Dendritic cell treated with granulocyte-macrophage colony-stimulating factor and Interleukin-4, amounts not matched to agents 40 ng/mL and 50 ng/mL, for 4 days (primary cell): ENCODE results near the gene PRAMEF17.
A peak's percentile ranks its signal among the peaks of the same experiment; 100 is the strongest.
"Not testable (repeated sequence)": the region's sequence is repeated elsewhere in the genome, so short reads cannot be mapped to it uniquely, and the experiment has no call there.

Experiments
- H3K27ac Mint-ChIP-seq: one replicate; pipeline ENCODE4 v1.8.0; 2022; ENCODE audit warnings: mild to moderate bottlenecking, mixed read lengths
- H3K27me3 Mint-ChIP-seq: one replicate; pipeline ENCODE4 v1.8.0; 2022; ENCODE audit warnings: mild to moderate bottlenecking, mixed read lengths
- H3K36me3 Mint-ChIP-seq: one replicate; pipeline ENCODE4 v1.8.0; 2022; ENCODE audit warnings: low read depth, mixed read lengths
- H3K4me1 Mint-ChIP-seq: one replicate; pipeline ENCODE4 v1.8.0; 2022; ENCODE audit warnings: low read depth, mixed read lengths
- H3K4me3 Mint-ChIP-seq: one replicate; pipeline ENCODE4 v1.8.0; 2022; ENCODE audit warnings: mild to moderate bottlenecking, moderate library complexity, mixed read lengths
- H3K9me3 Mint-ChIP-seq: one replicate; pipeline ENCODE4 v1.8.0; 2022; ENCODE audit warnings: mixed read lengths
- intact Hi-C: fragments of 100-400 bp; cut with micrococcal nuclease; formaldehyde crosslinking; loops from one replicate; pipeline ENCODE4 v1.15.0; 2022

PRAMEF17 gene, protein sequence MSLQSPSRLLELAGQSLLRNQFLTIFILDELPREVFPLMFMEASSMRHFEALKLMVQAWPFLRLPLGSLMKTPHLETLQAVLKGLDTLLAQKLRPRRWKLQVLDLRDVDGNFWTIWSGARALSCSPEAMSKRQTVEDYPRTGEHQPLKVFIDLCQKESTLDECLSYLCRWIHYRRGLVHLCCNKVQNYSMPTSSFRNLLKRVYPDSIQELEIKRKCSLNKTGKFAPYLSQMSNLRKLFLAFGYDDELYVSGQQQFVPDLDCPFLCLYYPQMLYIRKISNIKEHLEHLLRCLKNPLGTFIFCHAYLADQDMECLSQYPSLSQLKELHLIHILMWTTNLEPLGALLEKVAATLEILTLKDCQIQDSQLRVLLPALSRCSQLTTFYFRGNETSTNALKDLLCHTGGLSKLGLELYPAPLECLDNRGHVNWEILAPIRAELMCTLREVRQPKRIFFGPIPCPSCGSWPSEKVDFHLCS

DNA sequence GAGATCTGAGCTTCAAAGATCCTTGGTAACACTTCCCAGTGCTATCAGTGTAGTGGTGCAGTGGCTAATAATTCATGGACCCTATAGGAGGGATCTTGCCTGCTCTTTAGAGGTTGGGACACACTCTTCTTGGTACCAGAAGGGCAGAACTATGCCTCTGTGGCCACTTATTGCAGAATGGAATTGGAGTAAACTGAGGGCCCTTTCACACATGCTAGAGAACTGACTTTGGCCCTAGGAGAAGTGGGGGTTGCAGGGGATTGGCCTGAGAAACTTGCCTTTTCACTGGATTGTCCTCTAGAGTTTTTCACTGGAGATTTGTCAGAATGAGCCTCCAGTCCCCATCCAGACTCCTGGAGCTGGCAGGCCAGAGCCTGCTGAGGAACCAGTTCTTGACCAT, at the start of gene PRAMEF17:
PRAMEF17 (plus strand) TSS at position 301 of the 400 bp plus-strand sequence; CDS start at position 327, 26 bp downstream.
- H3K27ac Mint-ChIP-seq, intact Hi-C loops, H3K27me3 Mint-ChIP-seq, H3K36me3 Mint-ChIP-seq, H3K4me3 Mint-ChIP-seq, H3K9me3 Mint-ChIP-seq, H3K4me1 Mint-ChIP-seq: not testable (repeated sequence)

DNA sequence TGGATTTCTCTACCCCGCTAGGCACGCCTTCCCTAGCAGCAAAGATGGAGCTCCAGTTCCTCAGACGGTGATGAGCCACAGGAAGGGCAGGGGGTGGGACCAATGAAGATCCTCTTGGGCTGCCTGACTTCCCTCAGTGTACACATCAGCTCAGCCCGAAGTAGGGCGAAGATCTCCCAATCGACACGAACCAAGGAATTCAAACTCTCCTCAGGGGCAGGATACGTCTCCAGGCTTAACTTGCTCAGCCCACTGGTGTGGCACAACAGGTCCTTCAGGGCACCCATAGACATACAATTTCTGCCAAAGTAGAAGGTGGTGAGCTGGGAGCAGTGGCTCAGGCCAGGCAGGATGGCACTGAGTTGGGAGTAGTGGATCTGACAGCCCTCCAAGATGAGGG, 46.9 kb upstream of the PRAMEF17 start:
- H3K4me1 Mint-ChIP-seq, intact Hi-C loops, H3K27ac Mint-ChIP-seq, H3K9me3 Mint-ChIP-seq, H3K27me3 Mint-ChIP-seq, H3K36me3 Mint-ChIP-seq: not testable (repeated sequence)
- H3K4me3 Mint-ChIP-seq, result peak overlapping the region; percentile 28

DNA sequence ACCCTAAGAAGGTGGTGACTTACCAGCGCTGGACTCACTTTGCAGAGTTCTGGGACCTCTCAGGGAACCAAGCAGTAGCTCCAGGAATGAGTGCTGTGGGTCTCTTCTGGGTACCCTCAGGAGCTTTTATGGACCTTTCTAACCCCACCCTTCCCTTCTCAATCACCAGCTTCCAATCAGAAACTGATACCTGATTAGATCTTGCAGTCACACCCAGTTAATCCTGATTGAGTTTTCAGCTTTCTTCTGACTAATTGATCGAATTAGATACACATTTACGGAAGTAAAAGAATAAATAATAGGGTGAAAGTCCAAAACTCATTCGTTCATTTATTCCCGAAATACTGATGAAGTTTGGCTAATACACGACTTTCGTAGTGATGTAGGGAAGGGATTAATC, 42.4 kb upstream of the PRAMEF17 start, which contains the start of gene PRAMEF14:
PRAMEF14 (minus strand) TSS at position 101 of the 400 bp plus-strand sequence. CDS start 1,820 bp downstream, outside the sequence.
- intact Hi-C loops, H3K27me3 Mint-ChIP-seq, H3K36me3 Mint-ChIP-seq, H3K9me3 Mint-ChIP-seq, H3K4me3 Mint-ChIP-seq, H3K27ac Mint-ChIP-seq, H3K4me1 Mint-ChIP-seq: not testable (repeated sequence)

DNA sequence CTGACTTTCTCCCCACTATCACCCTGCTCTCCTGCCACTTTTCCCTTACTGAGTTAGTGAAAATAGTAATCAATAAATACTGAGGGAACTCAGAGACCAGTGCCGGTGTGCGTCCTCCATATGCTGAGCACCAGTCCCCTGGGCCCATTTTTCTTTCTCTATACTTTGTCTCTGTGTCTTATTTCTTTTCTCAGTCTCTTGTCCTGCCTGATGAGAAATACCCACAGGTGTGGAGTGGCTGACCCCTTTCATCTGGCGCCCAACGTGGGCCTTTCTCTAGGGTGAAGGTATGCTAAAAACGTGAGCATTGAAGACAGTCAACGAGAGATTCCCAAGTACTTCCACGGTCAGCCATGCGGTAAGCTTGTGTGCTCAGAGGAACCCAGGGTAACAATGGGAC, 36.0 kb upstream of the PRAMEF17 start:
- H3K4me1 Mint-ChIP-seq, H3K27ac Mint-ChIP-seq, H3K36me3 Mint-ChIP-seq, H3K4me3 Mint-ChIP-seq, intact Hi-C loops, H3K27me3 Mint-ChIP-seq, H3K9me3 Mint-ChIP-seq: not testable (repeated sequence)

DNA sequence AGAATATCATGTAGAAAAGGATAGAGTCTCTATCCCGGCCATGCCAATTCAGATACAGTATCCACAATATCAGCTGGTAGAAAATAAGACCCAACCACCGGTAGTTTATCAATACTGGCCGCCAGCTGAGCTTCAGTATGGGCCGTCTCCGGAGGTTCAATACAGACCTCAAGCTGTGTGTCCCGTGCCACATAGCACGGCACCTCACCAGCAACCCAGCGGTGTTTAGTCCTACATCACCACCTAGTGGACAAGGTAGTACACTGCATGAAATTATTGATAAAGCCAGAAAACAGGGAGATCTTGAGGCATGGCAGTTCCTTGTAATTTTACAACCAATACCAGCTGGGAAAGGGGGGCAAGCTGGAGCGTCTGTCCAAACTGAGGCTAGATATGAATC, 35.0 kb upstream of the PRAMEF17 start:
- not testable (repeated sequence) for H3K27me3 Mint-ChIP-seq

DNA sequence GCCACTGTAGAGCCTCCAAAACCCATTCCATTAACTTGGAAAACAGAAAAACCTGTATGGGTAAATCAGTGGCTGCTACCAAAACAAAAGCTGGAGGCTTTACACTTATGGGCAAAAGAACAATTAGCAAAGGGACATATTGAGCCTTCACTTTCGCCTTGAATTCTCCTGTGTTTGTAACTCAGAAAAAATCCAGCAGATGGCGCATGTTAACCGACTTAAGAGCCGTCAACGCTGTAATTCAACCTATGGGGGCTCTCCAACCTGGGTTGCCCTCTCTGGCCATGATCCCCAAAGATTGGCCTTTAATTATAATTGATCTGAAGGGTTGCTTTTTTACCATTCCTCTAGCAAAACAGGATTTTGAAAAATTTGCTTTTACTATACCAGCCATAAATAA, 32.7 kb upstream of the PRAMEF17 start:
- H3K9me3 Mint-ChIP-seq, H3K27ac Mint-ChIP-seq, H3K4me3 Mint-ChIP-seq, intact Hi-C loops, H3K27me3 Mint-ChIP-seq, H3K36me3 Mint-ChIP-seq, H3K4me1 Mint-ChIP-seq: not testable (repeated sequence)

More for the DNA sequence above, 35.0 kb upstream of the PRAMEF17 start:
- H3K9me3 Mint-ChIP-seq, H3K27ac Mint-ChIP-seq, H3K36me3 Mint-ChIP-seq, intact Hi-C loops, H3K4me1 Mint-ChIP-seq, H3K4me3 Mint-ChIP-seq: not testable (repeated sequence)

DNA sequence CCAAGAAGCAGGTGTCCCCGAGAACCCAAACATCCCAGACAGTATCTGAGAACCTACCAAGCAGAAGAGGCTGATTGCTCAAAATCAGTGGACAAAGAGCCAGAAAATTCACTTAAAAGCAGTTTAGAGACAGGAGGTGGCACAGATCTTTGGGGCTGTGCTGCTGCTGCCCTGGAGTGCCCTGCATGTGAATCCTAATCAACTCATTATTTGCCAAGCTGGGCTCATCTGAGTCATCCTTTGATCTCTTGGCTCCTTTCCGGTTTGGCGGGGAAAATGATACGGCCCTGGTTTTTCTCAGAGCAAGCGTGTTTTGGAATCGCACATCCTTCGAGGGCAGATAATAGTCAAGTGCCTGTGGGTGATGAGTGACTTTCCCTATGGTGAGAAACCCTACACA, 27.1 kb upstream of the PRAMEF17 start:
- H3K27me3 Mint-ChIP-seq, intact Hi-C loops, H3K27ac Mint-ChIP-seq, H3K36me3 Mint-ChIP-seq, H3K4me3 Mint-ChIP-seq, H3K4me1 Mint-ChIP-seq, H3K9me3 Mint-ChIP-seq: not testable (repeated sequence)

DNA sequence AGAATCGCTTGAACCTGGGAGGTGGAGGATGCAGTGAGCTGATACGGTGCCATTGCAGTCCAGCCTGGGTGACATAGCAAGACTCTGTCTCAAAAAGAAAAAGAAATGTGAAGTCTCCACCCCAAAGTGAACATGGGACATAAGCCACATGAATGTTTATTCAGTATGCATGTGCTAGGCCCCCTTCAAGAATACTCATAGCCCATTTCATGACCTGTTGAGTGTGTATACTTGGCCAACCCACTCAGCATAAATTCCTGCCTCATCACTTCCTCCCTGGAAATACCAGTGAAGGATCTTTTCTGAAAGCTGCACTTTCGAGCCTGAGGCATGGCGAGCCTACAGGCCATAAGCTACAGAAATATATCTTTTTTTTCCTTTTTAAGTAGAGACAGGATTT, 24.5 kb upstream of the PRAMEF17 start:
- H3K4me3 Mint-ChIP-seq, H3K27ac Mint-ChIP-seq, H3K9me3 Mint-ChIP-seq, H3K27me3 Mint-ChIP-seq, H3K4me1 Mint-ChIP-seq, intact Hi-C loops, H3K36me3 Mint-ChIP-seq: not testable (repeated sequence)

DNA sequence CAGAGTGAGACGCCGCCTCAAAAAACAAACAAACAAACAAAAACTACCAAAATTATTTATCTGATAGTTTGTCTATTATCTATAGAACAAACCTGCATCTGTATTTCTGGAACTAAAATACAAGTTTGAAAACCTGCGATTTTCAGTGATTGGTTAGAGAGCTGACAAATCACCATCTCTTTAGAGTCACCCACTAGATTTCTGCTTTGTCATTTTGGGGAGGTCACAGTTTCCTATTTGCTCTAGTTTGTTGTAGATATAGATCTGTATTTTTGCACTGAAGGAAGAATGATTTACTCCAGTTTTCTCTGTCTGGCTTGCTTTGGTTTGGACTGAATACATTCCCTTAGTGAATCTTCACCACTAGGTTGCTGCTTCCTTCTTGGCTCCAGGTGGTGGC, 22.9 kb upstream of the PRAMEF17 start:
- intact Hi-C loops, H3K36me3 Mint-ChIP-seq, H3K27ac Mint-ChIP-seq, H3K27me3 Mint-ChIP-seq, H3K9me3 Mint-ChIP-seq, H3K4me1 Mint-ChIP-seq, H3K4me3 Mint-ChIP-seq: not testable (repeated sequence)

DNA sequence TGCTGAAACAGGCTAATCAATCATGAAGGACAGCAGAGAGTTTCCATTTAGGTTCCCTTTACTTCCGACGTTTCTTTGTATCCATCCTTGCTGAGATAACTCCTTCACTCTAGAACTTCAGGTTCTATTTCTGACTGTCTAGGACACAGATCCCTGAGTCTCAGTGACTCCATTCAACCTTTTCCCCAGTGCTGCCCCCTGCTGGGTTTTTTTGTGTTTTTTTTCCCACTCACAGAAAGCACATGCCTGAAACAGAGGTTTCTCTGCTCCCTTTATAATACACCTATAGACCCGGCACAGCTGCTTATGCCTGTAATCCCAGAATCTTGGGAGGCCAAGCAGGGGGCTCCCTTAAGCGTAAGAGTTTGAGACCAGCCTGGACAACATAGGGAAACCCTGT, 20.9 kb upstream of the PRAMEF17 start:
- not testable (repeated sequence) for H3K9me3 Mint-ChIP-seq, H3K4me1 Mint-ChIP-seq

DNA sequence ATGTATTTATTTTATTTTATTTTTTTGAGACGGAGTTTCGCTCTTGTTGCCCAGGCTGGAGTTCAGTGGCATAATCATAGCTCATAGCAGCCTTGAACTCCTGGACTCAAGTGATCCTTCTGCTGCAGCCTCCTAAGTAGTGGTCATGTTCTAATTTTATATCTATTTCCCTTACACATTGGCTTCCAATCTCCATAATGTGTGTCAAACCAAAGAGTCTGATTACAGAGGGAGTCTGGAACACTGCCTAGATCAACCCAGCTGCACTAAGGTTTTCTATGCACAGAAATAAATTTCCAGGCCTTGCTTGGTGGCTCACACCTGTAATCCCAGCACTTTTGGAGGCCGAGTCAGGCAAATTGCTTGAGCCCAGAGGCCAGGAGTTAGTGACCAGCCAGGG, 10.4 kb upstream of the PRAMEF17 start:
- H3K27ac Mint-ChIP-seq, H3K27me3 Mint-ChIP-seq, H3K36me3 Mint-ChIP-seq, H3K9me3 Mint-ChIP-seq, intact Hi-C loops, H3K4me3 Mint-ChIP-seq, H3K4me1 Mint-ChIP-seq: not testable (repeated sequence)

More for the DNA sequence above, 20.9 kb upstream of the PRAMEF17 start:
- H3K4me3 Mint-ChIP-seq, H3K27me3 Mint-ChIP-seq, H3K27ac Mint-ChIP-seq, H3K36me3 Mint-ChIP-seq, intact Hi-C loops: not testable (repeated sequence)

DNA sequence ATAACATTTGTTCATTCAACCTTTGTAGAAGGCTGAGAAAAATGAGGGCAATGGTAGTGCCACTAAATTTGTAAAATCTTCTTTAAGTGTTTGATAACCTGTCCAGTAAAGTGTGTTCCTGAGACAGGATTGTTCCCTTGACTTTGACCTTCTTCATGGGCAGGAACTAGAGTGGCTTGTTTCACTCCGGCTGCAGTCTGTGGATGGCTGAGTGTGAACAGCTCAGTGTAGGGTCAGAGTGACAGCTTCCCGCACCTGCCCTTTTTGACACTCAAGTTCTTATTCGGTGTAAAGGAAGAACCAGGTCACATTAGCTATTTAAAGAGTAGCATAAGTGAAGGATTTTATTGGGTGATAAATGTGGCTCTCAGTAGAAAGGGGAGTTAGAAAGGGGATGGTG, 9.1 kb upstream of the PRAMEF17 start:
- H3K36me3 Mint-ChIP-seq, H3K4me3 Mint-ChIP-seq, H3K27ac Mint-ChIP-seq, H3K27me3 Mint-ChIP-seq, H3K4me1 Mint-ChIP-seq, H3K9me3 Mint-ChIP-seq, intact Hi-C loops: not testable (repeated sequence)

DNA sequence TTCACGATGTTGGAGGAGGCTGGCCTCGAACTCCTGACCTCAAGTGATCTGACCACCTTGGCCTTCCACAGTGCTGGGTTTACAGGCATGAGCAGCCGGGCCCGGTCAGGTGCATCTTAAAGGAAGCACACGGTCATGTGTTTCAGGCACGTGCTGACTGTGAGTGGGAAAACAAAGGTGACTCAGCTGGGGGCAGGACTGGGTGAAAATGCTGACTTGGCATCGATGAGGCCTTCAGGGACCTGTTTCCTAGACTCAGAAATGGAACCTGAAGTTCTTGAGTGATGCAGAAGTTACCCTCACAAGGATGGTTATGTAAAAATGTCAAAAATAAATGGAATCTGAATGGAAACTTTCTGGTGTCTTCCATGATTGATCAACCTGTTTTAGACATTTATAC, 3.6 kb downstream of the PRAMEF17 start:
- H3K27ac Mint-ChIP-seq, result not testable (repeated sequence)

DNA sequence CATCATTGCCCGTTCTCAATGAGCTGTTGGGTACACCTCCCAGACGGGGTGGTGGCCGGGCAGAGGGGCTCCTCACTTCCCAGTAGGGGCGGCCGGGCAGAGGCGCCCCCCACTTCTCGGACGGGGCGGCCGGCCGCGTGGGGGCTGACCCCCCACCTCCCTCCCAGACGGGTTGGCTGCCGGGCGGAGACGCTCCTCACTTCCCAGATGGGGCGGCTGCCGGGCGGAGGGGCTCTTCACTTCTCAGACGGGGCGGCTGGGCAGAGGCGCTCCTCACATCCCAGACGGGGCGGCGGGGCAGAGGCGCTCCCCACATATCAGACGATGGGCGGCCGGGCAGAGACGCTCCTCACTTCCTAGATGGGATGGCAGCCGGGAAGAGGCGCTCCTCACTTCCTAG, 5.3 kb downstream of the PRAMEF17 start:
- H3K27ac Mint-ChIP-seq, H3K27me3 Mint-ChIP-seq, H3K36me3 Mint-ChIP-seq, H3K4me3 Mint-ChIP-seq, intact Hi-C loops, H3K4me1 Mint-ChIP-seq, H3K9me3 Mint-ChIP-seq: not testable (repeated sequence)

More for the DNA sequence above, 3.6 kb downstream of the PRAMEF17 start:
- H3K9me3 Mint-ChIP-seq, H3K4me3 Mint-ChIP-seq, intact Hi-C loops, H3K27me3 Mint-ChIP-seq, H3K36me3 Mint-ChIP-seq, H3K4me1 Mint-ChIP-seq: not testable (repeated sequence)

DNA sequence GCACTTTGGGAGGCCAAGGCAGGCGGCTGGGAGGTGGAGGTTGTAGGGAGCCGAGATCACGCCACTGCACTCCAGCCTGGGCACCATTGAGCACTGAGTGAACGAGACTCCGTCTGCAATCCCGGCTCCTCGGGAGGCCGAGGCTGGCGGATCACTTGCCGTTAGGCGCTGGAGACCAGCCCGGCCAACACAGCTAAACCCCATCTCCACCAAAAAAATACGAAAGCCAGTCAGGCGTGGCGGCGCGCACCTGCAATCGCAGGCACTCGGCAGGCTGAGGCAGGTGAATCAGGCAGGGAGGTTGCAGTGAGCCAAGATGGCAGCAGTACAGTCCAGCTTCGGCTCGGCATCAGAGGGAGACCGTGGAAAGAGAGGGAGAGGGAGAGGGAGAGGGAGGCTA, 5.9 kb downstream of the PRAMEF17 start:
- H3K4me1 Mint-ChIP-seq, H3K27me3 Mint-ChIP-seq, H3K27ac Mint-ChIP-seq, intact Hi-C loops, H3K9me3 Mint-ChIP-seq, H3K36me3 Mint-ChIP-seq, H3K4me3 Mint-ChIP-seq: not testable (repeated sequence)
